ENCODE results near the gene RNF151.
A peak's percentile ranks its signal among the peaks of the same experiment; 100 is the strongest.

DNA sequence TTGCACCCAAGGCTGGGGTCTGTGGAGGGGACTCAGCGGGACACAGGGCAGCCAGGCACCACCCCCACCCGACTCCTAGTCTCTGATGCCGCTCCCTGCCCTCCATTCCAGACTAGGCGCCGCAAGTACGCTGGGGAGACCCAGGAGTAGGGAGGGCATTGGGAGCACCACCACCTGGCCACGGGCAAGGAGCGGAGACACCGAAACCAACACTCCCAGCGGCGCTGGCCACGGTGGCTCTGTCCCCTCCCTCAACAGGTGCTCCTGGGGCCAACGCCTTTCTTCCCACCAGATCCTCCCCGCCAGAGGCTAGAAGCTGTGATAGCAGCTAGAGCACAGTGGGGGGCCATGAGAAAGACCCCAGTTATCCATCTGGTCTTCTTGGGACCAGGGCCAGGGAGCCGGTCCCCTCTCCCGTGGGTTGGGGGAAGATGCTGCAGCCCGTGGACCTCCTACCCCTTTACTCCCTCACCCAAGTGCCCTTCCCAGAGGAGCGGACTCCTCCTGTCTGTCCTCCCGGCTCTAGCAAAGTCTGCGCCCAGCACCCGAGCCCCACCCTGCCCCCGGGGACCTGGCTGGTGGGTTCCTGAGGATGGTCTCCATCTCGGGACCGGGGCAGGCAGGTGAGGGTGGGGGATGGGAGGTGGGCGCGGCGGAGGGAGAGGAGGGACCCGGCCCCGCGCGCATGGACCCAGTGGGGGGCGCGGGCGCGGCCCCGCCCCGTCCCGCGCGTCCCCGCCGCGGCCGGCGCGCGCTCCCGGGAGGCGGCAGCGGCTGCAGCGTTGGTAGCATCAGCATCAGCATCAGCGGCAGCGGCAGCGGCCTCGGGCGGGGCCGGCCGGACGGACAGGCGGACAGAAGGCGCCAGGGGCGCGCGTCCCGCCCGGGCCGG lies 22.8 kb downstream of the RNF151 start, which contains the start of gene SYNGR3:
- TF ChIP-seq CTCF (IDR thresholded peaks at IDR 0.05; ENCODE audit: insufficient read depth, low read depth, low read length) = no peak
- peak; percentile 93 for TF ChIP-seq EZH2 (IDR thresholded peaks at IDR 0.05; ENCODE audit: insufficient read depth, low read length)

All from astrocyte (in vitro differentiated cells and primary cell).